ENCODE measurements around the gene CH25H. TPM values are rescaled to one million over a fixed set of nuclear protein-coding genes. Genes with fewer than 3 reads are reported as not detected.
A peak's percentile ranks its signal among the peaks of the same experiment; 100 is the strongest.
"Not testable (repeated sequence)": the region's sequence is repeated elsewhere in the genome, so short reads cannot be mapped to it uniquely, and the experiment has no call there.

CH25H gene
- total RNA-seq, 4 donors from 2014 or later: 1.1 to 2.1 TPM; not detected in 2

DNA sequence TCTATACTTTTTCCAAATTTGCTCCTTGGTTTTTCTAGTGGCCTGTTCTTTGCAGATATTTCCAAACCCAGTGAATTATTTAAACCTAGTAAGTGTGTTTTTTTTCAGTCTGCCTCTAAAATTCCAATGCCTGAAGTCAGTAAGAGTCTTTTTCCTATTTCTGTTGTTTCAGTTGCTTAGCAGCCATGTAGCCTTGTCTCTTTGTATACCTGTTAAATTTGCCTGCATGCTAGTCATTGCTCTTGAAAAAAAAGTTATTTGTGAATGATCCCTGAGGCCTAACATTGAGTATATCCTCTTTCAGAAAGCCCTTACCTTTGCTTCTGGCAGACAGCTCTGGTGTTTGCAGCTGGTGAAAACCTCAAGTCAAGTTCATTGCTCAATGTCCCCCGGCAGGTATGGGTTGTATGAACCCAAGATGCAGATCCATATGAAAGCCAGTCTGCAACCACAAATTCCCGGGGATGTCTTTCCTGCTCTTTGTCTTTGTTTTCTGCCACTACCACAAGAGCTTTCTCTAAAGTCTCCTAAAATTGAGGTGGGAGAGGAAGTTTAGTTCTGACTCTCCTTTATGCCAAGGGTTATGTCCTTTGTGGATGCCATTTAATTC lies 35.7 kb downstream of the CH25H start:
- Histone ChIP-seq H3K27me3 (peaks cover 3% of the 10 kb centered on the region), H3K27ac (no peak overlapping the region), H3K4me1 (no peaks in the 10 kb centered on the region), H3K36me3 (no peaks in the 10 kb centered on the region), H3K9me3 (no peaks in the 10 kb centered on the region), H3K4me3 (no peak overlapping the region)
- no peak for DNase-seq
- WGBS, 2 donors (ENCODE audit: low coverage in 1 of 2): 86 to 100% methylated on average over 1 to 2 of the region's 2 CpGs
- intact Hi-C loops (cut with DNase I; ENCODE audit: low total_unique reads): no loop called here
- in situ Hi-C loops (cut with MboI; ENCODE audit: low pct_ligation_motif_present in 1 of 4, low pct_unique_long_range_greater_than_20kb in 1 of 4, low sequenced_read_pairs in 3 of 4): no loop called here
- TF ChIP-seq CTCF (IDR thresholded peaks at IDR 0.05) (no peak), EP300 (IDR thresholded peaks at IDR 0.05; ENCODE audit: low read depth) (no peak)

DNA sequence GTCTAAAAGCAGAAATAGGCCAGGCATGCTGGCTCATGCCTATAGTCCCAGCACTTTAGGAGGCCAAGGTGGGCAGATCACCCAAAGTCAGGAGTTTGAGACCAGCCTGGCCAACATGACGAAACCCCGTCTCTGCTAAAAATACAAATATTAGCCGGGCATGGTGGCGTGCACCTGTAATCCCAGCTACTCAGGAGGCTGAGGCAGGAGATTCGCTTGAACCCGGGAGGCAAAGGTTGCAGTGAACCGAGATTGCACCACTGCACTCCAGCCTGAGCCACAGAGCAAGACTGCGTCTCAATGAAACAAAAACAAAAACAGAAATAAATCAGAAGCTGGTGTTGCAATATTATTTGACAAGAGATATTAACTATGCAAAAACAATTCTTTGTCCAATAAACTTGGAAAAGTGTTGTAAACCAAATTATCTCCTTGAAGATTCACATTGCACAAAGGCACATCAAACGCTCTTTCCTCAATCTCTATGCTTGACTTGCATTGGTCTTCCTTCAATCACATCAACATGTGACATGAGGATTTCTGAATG lies 38.7 kb downstream of the CH25H start:
- H3K27ac ChIP-seq; H3K4me3 ChIP-seq; H3K27me3 ChIP-seq; H3K9me3 ChIP-seq; H3K36me3 ChIP-seq; in situ Hi-C loops (cut with MboI; ENCODE audit: low pct_ligation_motif_present in 1 of 4, low pct_unique_long_range_greater_than_20kb in 1 of 4, low sequenced_read_pairs in 3 of 4); H3K4me1 ChIP-seq; intact Hi-C loops (cut with DNase I; ENCODE audit: low total_unique reads); DNase-seq: not testable (repeated sequence)
- TF ChIP-seq POLR2AphosphoS5 (IDR thresholded peaks at IDR 0.05): peak in 1 of 3 donors; percentile 39
- WGBS, 2 donors (ENCODE audit: low coverage in 1 of 2): 66 to 79% methylated on average over 3 to 9 of the region's 9 CpGs

GRCh38 chr10:89167915-89168314 lies 39.2 kb downstream of the CH25H start:
- in situ Hi-C loops (cut with MboI; ENCODE audit: low pct_ligation_motif_present in 1 of 4, low pct_unique_long_range_greater_than_20kb in 1 of 4, low sequenced_read_pairs in 3 of 4): no loop called here
- intact Hi-C loops (cut with DNase I; ENCODE audit: low total_unique reads): no loop called here
- no peak overlapping the region for H3K4me3 ChIP-seq
- H3K36me3 ChIP-seq: no peaks in the 10 kb centered on the region
- H3K27ac ChIP-seq: no peak overlapping the region
- H3K9me3 ChIP-seq: no peaks in the 10 kb centered on the region
- TF ChIP-seq POLR2A (IDR thresholded peaks at IDR 0.05) (no peak), CTCF (IDR thresholded peaks at IDR 0.05) (no peak), POLR2AphosphoS5 (IDR thresholded peaks at IDR 0.05) (no peak)
- H3K4me1 ChIP-seq: peaks cover 0 to 3% (median 0%) of the 10 kb centered on the region in 4 donors
- H3K27me3 ChIP-seq: no peaks in the 10 kb centered on the region
- DNase-seq: no peak

- no peak for DNase-seq
- 65 to 81% methylated on average over 3 to 4 of the region's 4 CpGs for WGBS, 2 donors (ENCODE audit: low coverage in 1 of 2)
- Histone ChIP-seq H3K4me1 (peaks cover 0 to 3% (median 0%) of the 10 kb centered on the region in 4 donors), H3K27ac (no peak overlapping the region), H3K4me3 (no peak overlapping the region), H3K27me3 (no peaks in the 10 kb centered on the region), H3K36me3 (no peaks in the 10 kb centered on the region), H3K9me3 (no peaks in the 10 kb centered on the region)
- in situ Hi-C loops (cut with MboI; ENCODE audit: low pct_ligation_motif_present in 1 of 4, low pct_unique_long_range_greater_than_20kb in 1 of 4, low sequenced_read_pairs in 3 of 4): no loop called here
- TF ChIP-seq EP300 (IDR thresholded peaks at IDR 0.05; ENCODE audit: low read depth) (no peak), POLR2A (IDR thresholded peaks at IDR 0.05) (no peak), CTCF (IDR thresholded peaks at IDR 0.05) (no peak), POLR2AphosphoS5 (IDR thresholded peaks at IDR 0.05) (no peak)
- intact Hi-C loops (cut with DNase I; ENCODE audit: low total_unique reads): no loop called here
These were observed 41.2 kb downstream of the CH25H start for GRCh38 chr10:89165923-89166322.

DNA sequence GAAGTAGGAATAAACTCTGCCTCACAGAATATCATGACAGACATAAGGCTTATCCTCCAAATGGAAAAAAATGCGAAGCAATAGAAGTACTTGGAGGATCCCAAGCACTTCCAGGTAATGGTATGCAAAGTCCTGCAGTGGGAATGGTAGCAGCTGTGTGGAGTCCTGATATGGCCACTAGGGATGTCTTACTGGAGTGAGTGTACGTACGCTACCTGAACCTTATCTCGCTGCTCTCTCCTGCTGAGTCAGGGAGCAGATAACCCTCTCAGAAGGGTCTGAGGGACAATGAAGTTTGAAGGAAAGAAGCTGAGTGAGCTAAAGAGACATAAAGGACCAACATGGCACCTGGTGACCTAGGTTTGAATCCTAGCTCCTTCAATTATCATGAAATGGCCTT lies 42.2 kb downstream of the CH25H start:
- in situ Hi-C loops (cut with MboI; ENCODE audit: low pct_ligation_motif_present in 1 of 4, low pct_unique_long_range_greater_than_20kb in 1 of 4, low sequenced_read_pairs in 3 of 4) (no loop called here), intact Hi-C loops (cut with DNase I; ENCODE audit: low total_unique reads) (no loop called here)
- H3K27ac ChIP-seq: no peak overlapping the region
- H3K36me3 ChIP-seq: no peaks in the 10 kb centered on the region
- no peak overlapping the region for H3K4me3 ChIP-seq
- H3K27me3 ChIP-seq: no peaks in the 10 kb centered on the region
- WGBS, 2 donors (ENCODE audit: low coverage in 1 of 2): 83 to 93% methylated on average over 4 of the region's 4 CpGs
- TF ChIP-seq POLR2A (IDR thresholded peaks at IDR 0.05) (no peak), CTCF (IDR thresholded peaks at IDR 0.05) (no peak), POLR2AphosphoS5 (IDR thresholded peaks at IDR 0.05) (no peak), EP300 (IDR thresholded peaks at IDR 0.05; ENCODE audit: low read depth) (no peak)
- no peak for DNase-seq
- H3K9me3 ChIP-seq: no peaks in the 10 kb centered on the region
- H3K4me1 ChIP-seq: peaks cover 0 to 3% (median 0%) of the 10 kb centered on the region in 4 donors
